SK-N-DZ (cell line): Measurements from ENCODE around the gene EFCAB7. TPM values are rescaled to one million over a fixed set of nuclear protein-coding genes. Genes with fewer than 3 reads are reported as not detected.

Experiments
- DNase-seq: peaks from one replicate; pipeline ENCODE4 v3.0.0-alpha.2; 2015; ENCODE audit warnings: low spot score
- polyA plus RNA-seq, 2 experiments: library from polyadenylated mRNA; depleted of rRNA; stranded (reverse); fragments of >200 nt; gene quantifications; 2 replicates each; pipeline ENCODE4 v1.2.3, GENCODE V29; 2014

Gene EFCAB7, protein sequence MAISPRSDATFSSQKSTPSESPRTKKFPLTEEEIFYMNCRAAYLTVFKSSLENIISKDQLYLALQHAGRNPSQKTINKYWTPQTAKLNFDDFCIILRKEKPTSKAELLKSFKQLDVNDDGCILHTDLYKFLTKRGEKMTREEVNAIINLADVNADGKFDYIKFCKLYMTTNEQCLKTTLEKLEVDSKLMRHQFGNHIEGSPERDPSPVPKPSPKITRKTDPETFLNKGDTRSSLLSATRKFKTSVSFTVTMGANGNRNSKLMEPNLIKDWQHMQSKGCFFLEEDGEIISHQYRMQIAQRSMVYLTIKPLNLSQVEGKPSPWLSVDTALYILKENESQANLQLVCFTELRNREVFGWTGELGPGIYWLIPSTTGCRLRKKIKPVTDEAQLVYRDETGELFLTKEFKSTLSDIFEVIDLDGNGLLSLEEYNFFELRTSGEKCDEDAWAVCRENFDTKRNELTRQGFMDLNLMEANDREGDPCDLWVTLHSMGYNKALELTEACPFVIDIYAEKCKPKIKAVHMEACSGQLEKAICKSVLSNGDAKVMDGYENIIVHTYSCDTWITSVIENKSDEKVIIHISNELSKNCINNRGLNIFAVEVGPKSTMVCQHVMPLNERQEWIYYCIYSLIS
- 12.3 and 13.9 TPM in 2 replicates for polyA plus RNA-seq (2014; cell fraction: cytosol; rRNA removed)
- 15.3 and 46.4 TPM in 2 replicates for polyA plus RNA-seq (2014; cell fraction: nucleus; rRNA removed)

DNA sequence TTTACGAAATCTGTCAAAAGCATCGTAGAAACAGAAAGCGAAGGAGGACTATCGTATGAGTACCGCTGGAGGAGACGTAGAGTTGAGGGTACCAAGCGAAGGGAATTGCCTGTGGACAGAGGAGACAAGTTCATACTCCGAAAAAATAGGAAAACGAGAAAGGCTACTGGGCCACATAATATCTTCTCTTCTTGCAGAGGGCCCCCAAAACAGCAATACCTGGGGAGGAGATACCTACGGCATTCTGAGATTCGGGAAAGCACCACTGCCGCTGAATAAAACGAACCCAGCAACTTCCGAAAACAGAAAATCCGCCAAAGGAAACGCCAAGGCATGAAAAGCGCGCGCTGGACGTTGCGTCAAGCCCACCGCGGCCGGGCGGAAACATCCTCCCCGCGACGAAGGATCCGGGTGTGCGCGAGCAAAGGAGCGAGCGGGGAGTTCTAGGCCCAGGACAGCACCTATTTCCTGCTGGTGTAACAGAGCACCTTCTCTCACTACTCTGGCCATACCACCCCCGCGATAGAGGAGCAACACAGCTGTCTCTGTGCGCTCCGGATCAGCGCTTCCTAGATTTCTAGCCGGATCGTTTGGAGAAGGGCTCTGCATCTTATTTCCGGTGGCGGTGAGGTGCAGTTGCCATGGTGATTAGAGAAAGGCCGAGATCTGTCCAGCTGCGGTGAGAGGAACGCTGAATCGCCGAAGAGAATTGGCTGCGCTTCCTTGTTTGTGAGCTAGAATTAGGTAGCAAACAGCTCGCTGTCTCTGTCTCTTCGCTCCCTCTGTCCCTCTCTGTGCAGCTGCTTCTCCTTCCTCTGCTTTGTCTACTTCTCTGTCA, at the start of gene EFCAB7, which contains the start of gene ITGB3BP:
Gene EFCAB7 (plus strand): TSS at position 635 of the 838 bp plus-strand sequence. CDS start 2,048 bp downstream, outside the sequence.
Gene ITGB3BP (minus strand): TSS at position 335 of the 838 bp plus-strand sequence. CDS start 92 bp downstream, at position 243.
- DNase-seq: peak; percentile 97

DNA sequence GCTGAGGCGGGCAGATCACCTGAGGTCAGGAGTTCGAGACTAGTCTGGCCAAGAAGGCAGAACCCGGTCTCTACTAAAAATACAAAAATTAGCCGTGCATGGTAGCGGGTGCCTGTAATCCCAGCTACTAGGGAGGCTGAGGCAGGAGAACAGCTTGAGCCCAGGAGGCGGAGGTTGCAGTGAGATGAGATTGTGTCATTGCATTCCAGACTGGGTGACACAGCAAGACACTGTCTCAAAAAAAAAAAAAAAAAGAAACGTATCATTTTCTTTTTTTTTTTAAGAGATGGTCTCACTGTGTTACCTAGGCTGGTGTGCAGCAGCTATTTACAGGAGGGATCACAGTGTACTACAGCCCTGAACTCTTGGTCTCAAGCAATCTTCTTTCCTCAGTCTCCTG, 47.6 kb upstream of the EFCAB7 start:
- DNase-seq: no peak

DNA sequence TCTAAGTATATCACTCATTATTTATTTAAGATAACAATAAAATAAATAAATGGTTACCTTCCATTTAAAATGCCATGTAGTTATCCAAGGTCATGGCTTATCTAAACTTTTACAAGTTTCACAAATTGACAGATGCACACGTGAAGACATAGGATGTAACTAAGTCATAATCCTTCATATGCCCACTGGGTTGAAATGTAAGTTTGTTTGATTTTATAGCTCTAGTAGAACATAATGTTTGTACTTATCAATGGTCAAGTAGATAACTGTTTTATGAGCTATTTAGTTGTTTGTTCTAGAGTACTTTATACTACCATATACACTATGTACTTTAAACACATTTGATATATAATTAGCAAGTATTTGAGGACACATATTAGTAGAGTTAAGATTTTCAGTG, 43.3 kb upstream of the EFCAB7 start:
- DNase-seq: no peak

DNA sequence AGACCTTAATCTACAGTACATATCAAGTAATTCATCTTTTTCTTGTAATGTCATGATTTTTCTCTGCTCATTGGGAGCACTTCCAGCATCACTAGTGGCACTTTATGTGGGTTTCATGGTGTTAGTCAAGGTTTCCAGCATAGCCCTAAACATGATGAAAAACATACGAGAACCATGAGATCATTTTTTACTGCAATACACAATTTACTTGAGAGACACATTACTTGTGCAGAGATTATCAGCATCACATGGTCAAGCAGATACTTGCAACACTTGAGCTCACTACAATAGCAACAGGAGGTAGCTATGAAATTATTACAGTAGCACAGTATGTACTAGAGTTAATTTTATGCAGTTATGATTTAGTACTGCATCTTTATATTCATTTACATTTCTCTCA, 36.7 kb upstream of the EFCAB7 start:
- DNase-seq: no peak

DNA sequence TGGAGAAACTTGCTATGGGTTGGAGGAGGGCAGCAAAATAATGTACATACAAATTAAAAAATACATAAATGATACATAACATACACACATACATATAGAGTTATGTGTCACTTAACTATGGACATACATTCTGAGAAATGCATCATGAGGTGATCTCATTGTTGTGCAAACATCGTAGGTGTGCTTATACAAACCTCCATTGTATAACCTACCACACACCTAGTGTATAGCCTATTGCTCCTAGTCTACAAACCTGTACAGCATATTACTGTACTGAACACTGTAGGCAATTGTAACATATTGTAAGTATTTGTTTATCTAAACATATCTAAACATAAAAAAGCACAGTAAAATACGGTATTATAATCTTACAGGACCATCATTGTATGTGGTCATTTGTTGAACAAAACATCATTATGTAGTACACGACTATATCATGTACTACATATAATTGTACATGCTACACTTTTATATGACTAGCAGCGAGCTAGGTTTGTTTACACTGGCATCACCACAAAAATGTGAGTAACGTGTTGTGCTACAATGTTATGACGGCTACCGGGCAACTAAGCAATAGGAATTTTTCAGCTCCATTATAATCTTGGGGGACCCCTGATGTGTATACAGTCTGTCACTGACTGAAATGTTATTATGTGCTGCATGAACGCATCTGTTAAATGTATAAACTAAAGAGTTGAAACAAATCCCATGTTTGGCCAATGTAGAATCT, 35.8 kb upstream of the EFCAB7 start:
- DNase-seq: no peak

DNA sequence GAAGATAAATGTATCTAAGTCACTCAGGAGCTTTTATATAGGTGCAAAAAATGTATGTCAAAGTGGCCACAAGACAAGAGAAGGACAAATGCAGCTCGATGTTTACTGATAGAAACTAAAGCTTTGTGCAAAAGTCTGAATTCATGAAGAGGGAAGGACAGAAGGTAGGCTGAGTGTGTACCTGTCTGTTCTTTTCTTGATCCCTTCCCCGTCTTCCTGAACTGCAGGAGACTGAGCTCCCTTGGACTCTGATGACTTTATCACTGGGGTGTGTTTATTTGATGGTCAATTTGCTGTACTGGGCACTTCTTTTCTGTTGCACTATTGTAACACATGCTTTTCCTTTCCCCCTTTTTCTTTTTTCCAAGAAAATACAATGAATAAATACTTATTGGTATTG, 25.7 kb upstream of the EFCAB7 start:
- no peak for DNase-seq

DNA sequence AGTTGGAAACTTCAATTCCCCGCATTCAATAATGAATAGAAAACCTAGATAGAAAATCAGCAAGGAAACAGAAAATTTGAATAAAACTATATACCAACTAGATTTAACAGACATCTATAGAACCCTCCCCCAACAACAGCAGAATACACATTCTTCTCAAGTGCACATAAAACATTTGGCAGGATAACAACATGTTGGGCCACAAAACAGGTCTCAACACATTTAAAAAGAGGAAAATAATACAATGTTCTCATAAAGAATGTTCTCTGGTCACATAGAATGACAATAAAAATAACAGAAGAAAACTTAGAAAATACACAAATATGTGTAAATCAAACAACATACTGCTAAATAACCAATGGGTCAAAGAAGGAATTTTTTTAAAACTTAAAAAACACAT, 25.2 kb upstream of the EFCAB7 start:
- DNase-seq: no peak

DNA sequence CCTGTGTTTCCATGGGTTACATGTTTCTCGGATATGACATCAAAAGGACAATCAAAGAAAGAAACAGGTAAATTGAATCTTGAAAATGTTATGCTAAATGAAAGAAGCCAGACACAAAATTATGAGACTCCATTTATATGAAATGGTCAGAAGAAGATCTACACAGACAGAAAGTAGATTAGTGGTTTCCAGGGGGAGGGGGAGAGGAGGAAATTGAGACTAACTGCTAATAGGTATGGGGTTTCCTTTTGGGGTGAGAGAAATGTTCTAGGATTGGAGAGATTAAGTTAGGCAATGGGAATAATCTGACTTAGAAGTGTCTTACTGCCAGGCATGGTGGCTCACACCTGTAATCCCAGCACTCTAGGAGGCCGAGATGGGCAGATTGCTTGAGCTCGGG, 22.1 kb upstream of the EFCAB7 start:
- no peak for DNase-seq

DNA sequence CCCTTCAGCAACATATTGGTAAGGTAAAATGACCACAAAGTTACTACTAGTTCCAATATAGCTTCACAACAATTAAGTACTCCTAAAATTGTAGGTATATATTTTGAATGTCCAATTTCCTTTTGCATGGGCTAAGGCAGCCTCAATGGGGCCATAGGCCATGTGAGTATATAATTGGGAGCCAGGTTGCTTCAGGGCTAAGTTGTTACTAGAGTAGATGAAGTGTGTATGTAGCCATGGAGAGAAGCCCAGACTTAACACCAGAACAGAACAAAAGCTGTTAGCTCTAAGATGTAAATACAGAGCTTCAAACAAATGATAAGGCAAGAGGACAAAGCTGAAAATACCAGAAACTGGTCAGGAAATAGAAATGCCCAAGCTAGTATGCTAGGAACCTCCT, 16.5 kb upstream of the EFCAB7 start:
- DNase-seq: no peak

DNA sequence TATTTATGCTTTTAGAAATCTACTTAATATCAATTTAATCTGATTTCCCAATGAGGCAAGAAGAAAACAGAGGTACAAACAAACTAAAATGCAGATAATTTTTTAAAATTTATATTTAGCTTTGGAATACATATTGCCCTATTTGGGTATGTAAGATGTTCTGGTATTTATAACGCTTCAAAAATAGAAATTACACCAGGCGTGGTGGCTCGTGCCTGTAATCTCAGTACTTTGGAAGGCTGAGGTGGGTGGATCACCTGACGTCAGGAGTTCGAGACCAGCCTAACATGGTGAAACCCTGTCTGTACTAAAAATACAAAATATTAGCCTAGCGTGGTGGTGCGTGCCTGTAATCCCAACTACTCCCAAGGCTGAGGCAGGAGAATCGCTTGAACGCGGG, 13.6 kb upstream of the EFCAB7 start:
- DNase-seq: no peak

DNA sequence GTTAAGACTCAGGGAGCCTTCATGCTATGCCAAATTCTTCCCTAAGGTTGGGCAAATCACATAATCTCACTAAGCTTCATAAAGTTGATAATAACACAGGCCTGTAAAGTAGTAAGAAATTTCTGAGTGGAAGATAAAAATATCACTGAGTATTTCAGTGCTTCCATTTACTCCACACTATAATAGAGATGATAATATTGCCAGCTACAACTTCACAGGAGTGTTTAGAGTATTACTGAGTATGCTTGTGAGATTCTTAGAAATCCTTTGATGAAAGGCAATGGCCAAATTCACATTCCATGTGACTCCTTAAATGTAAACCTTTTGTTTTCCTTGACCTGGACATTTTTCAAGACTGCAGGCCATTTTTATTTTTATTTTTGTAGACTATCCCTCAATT, 10.7 kb upstream of the EFCAB7 start:
- DNase-seq: no peak

DNA sequence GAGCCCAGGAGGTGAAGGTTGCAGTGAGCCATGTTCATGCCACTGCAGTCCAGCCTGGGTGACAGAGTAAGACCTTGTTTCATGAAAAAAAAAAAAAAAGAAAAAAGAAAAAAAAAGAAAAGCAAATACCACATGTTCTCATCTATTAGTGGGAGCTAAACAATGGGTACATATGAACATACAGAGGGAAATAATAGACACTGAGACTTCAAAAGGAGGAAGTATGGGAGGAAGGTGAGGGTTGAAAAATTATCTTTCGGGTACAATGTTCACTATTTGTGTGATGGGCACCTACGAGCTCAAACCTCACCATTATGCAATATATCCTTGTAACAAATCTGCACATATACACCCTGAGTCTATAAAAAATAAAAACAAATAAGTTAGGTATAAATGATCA, 6.7 kb upstream of the EFCAB7 start:
- DNase-seq: no peak

DNA sequence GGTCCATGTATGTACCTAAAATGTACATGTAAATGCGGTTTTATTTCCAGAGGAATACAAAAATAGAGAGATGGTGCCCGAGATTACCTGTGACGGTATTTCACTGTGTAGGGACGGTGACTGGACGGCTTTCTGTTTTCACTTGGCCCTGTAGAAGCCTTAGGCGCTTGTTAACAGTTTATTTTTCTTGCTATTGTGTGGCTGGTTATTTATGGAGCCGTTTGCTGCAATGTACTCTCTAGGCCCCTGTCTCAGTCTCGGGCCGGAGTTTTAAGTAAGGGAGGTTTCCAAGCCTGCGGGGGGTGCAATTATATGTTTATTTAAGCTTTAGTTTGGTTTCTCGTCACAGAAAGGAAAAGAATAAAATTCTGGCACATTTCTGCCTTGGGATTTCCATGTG, 413 bp downstream of the EFCAB7 start:
- no peak for DNase-seq

DNA sequence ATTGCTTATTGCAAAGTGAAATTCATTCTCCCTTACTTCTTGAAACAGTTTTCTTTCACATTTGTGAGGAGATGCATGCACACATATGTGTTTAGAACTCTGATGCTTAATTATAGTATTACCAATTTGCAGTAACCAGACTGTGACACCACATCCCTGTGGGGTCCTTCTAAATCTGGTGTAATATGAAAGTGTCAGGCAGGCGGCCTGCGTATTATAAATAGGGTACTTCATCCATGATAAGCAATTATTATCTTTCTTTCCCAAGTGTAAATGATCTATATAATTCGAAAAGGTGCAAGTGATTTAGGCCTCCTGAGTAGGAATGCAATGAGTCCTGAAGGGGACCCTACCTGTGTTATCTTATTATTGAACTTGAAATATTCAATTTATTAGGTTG, 876 bp downstream of the EFCAB7 start:
- DNase-seq: no peak

DNA sequence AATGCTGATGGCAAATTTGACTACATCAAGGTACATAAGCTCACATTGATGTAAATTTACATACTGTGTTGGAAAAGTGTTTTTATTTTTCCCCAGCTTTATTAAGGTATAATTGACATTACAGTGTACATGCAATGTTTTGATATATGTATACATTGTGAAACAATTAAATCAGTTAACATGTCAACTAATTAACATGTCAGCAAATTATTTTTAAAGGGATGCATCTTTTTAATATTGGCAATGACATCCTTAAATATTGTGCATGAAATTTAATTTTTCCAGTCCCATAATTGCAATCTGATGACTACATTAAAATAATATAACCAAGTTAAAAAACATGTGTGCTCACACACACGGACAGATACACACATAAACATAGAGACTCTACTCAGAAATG, 9.4 kb downstream of the EFCAB7 start:
- no peak for DNase-seq

DNA sequence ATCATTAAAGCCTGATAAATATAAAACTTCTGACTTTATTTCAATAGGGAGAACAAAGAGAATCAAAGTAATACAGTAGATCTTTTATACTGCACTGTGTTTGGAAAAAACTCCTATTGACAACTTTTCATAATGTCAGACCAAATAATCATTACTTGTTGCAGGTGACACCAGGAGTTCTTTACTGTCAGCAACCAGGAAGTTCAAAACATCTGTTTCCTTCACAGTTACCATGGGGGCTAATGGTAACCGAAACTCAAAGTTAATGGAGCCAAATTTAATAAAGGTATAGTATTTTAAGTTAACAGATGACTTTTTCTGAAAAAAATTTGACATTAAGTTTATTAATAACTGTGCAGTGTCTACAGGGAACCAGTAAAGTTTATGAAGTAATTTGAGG, 10.6 kb downstream of the EFCAB7 start:
- DNase-seq: no peak

DNA sequence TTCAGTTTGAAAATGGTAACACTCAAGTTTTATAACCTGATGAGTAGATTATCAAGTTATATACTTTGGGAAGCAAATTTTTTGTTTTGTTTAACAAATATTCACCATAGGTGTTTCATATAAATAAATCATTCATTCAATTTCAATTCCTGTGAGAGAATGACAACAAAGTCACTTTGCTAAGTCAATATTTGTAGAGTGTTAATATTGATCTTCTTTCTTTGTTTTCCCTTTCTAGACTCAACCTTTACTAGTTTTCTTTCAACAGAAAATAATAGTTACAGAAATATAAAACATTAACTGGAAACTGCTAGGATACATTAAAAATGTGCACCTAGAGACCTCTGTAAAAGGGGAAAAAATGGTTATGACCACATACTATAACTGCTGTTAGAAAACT, 11.1 kb downstream of the EFCAB7 start:
- no peak for DNase-seq

DNA sequence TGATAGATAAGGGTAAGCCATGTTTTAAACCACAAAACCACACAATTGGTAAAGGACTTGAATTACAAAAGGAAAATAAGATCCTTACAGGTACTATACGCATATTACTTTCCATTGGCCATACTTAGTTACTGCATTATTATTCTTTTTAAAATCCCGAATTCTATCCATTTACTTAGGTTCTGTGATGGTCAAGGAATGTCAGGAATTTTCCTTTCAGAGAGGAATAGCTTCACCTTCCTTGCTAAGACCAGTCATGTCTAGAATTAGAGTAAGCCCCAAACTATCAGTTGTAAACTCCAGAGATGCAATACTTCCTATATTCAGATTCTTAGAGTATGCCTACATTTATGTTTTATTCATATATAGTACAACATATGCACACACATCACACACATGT, 13.7 kb downstream of the EFCAB7 start:
- DNase-seq: no peak

DNA sequence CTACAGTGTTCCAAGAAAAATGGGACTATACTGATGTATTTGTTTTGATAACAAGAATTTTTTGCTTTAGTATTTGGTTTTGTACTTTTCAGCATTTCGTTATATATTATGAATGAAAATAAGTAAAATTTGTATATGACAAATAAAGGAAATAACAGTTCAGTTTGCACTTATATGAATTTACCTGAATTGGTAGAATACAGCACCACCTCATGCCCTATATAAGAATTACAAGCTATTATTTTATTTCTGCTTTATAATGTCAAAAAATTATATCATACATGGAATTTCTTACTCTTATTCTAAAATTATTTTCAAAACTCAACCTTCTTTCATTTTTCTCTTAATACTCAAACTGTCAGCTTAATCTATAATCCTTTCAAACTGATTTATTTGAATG, 14.6 kb downstream of the EFCAB7 start:
- DNase-seq: no peak

DNA sequence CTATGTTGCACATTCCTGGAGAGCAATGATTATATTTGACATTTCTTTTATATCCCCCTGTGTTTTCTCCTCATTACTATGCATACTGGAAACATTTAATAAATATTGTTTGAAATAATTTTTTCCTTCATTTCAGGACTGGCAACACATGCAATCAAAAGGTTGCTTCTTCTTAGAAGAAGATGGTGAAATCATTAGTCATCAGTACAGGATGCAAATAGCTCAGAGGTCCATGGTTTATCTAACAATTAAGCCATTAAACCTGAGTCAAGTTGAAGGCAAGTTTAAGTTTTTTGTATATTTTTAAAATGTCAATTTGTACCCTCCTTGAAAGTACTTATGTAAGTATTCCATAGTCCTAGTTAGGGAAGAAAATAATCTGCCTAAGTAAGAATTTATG, 22.5 kb downstream of the EFCAB7 start:
- no peak for DNase-seq

DNA sequence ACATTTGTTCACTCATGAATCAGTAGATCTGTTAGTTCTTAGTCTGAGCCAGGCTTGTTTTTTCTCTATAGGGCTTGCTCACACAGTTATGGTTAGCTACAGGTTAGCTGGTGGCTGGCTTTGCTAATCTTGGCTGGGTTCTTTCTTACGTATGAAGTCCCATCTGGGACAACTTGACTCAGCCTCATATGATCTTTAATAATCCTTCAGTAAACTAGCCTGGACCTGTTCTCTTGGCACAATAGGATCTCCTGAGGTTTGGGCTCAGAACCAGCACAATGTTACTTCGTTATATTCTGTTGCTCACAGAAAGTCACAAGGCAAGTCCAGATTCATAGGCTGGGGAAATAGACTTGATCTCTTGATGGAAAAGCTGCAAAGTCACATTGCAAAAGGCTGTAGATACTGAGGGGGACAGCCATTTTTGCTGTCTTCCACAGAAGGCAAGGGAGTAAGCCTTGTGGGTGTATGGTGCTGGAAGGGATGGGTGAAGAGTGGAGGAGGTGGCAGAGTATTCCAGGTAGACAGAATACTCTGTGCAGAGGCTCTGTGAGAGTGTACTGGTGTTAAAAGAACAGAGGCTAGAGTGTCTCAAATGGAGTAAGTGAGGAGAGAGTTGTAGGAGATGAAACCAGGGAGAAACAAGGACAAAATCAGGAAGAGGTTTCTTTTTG, 24.4 kb downstream of the EFCAB7 start:
- DNase-seq: no peak
